ENCODE measurements around the gene MGAT2.

Gene MGAT2

GRCh38 chr14:49620182-49621113 lies at the start of gene MGAT2, which contains the start of gene RPL36AL:
MGAT2 (plus strand) TSS chr14:49620799; CDS start chr14:49621269, 470 bp downstream.
RPL36AL (minus strand) TSS chr14:49620626; CDS start chr14:49619104, 1,522 bp downstream.
- peak; percentile 97 for ATAC-seq
- TF ChIP-seq ZFP3 (CRISPR knock-in tag; IDR thresholded peaks at IDR 0.05) = peak; percentile 96
- no peak for TF ChIP-seq POU6F1 (CRISPR knock-in tag; IDR thresholded peaks at IDR 0.05; ENCODE audit: borderline replicate concordance, low read depth)
- TF ChIP-seq GLIS3 (CRISPR knock-in tag; IDR thresholded peaks at IDR 0.05) = 0 out of 2 replicates have a peak, but pooled peaks have one; percentile 50
- TF ChIP-seq ESRRG (CRISPR knock-in tag; IDR thresholded peaks at IDR 0.05) = no peak
- TF ChIP-seq CSRNP3 (CRISPR knock-in tag; IDR thresholded peaks at IDR 0.05) = no peak
- TF ChIP-seq SNAI2 (CRISPR knock-in tag; IDR thresholded peaks at IDR 0.05) = no peak
- TF ChIP-seq TSHZ2 (CRISPR knock-in tag; IDR thresholded peaks at IDR 0.05) = 0 out of 2 replicates have a peak, but pooled peaks have one; percentile 56
- no peak for TF ChIP-seq OSR1 (CRISPR knock-in tag; IDR thresholded peaks at IDR 0.05)
- TF ChIP-seq RARB (CRISPR knock-in tag; IDR thresholded peaks at IDR 0.05) = no peak
- no peak for TF ChIP-seq ZNF8 (CRISPR knock-in tag; IDR thresholded peaks at IDR 0.05)

- TF ChIP-seq TSHZ2 (CRISPR knock-in tag; IDR thresholded peaks at IDR 0.05) = no peak
- TF ChIP-seq ZNF70 (CRISPR knock-in tag; IDR thresholded peaks at IDR 0.05) = no peak
- TF ChIP-seq OSR1 (CRISPR knock-in tag; IDR thresholded peaks at IDR 0.05) = no peak
- no peak for TF ChIP-seq GLIS3 (CRISPR knock-in tag; IDR thresholded peaks at IDR 0.05)
- TF ChIP-seq POU6F1 (CRISPR knock-in tag; IDR thresholded peaks at IDR 0.05; ENCODE audit: borderline replicate concordance, low read depth) = no peak
- TF ChIP-seq SNAI2 (CRISPR knock-in tag; IDR thresholded peaks at IDR 0.05) = no peak
- TF ChIP-seq ZNF8 (CRISPR knock-in tag; IDR thresholded peaks at IDR 0.05) = no peak
- ATAC-seq = no peak
Measured at GRCh38 chr14:49574038-49574437, 46.6 kb upstream of the MGAT2 start.

GRCh38 chr14:49578141-49578540 lies 42.5 kb upstream of the MGAT2 start:
- ATAC-seq = no peak
- TF ChIP-seq CREB5 (CRISPR knock-in tag; IDR thresholded peaks at IDR 0.05; ENCODE audit: low read depth) = no peak
- no peak for TF ChIP-seq ZNF8 (CRISPR knock-in tag; IDR thresholded peaks at IDR 0.05)
- no peak for TF ChIP-seq ZNF565 (CRISPR knock-in tag; conservative IDR thresholded peaks at IDR 0.05; ENCODE audit: low read depth)
- no peak for TF ChIP-seq SNAI2 (CRISPR knock-in tag; IDR thresholded peaks at IDR 0.05)
- no peak for TF ChIP-seq RARB (CRISPR knock-in tag; IDR thresholded peaks at IDR 0.05)
- no peak for TF ChIP-seq TCF4 (CRISPR knock-in tag; IDR thresholded peaks at IDR 0.05; ENCODE audit: borderline replicate concordance)
- TF ChIP-seq OSR1 (CRISPR knock-in tag; IDR thresholded peaks at IDR 0.05) = no peak
- TF ChIP-seq ZFP3 (CRISPR knock-in tag; IDR thresholded peaks at IDR 0.05) = no peak
- TF ChIP-seq POU6F1 (CRISPR knock-in tag; IDR thresholded peaks at IDR 0.05; ENCODE audit: borderline replicate concordance, low read depth) = no peak
- no peak for TF ChIP-seq ARNTL (CRISPR knock-in tag; IDR thresholded peaks at IDR 0.05; ENCODE audit: borderline replicate concordance, low read depth)
- TF ChIP-seq TSHZ2 (CRISPR knock-in tag; IDR thresholded peaks at IDR 0.05) = no peak
- TF ChIP-seq ZFP30 (CRISPR knock-in tag; IDR thresholded peaks at IDR 0.05) = no peak
